ENCODE results near the gene FGF3.

The FGF3 gene

GRCh38 chr11:69801513-69802335 lies 17.5 kb downstream of the FGF3 start:
- Histone ChIP-seq H3K27me3 (no peaks in the 10 kb centered on the region), H3K36me3 (no peaks in the 10 kb centered on the region), H3K9me3 (no peaks in the 10 kb centered on the region), H3K4me1 (no peaks in the 10 kb centered on the region), H3K4me3 (ENCODE audit: low read depth, low read length) (no peak overlapping the region)
- peak; percentile 63 for DNase-seq
- TF ChIP-seq, protein P1, sequence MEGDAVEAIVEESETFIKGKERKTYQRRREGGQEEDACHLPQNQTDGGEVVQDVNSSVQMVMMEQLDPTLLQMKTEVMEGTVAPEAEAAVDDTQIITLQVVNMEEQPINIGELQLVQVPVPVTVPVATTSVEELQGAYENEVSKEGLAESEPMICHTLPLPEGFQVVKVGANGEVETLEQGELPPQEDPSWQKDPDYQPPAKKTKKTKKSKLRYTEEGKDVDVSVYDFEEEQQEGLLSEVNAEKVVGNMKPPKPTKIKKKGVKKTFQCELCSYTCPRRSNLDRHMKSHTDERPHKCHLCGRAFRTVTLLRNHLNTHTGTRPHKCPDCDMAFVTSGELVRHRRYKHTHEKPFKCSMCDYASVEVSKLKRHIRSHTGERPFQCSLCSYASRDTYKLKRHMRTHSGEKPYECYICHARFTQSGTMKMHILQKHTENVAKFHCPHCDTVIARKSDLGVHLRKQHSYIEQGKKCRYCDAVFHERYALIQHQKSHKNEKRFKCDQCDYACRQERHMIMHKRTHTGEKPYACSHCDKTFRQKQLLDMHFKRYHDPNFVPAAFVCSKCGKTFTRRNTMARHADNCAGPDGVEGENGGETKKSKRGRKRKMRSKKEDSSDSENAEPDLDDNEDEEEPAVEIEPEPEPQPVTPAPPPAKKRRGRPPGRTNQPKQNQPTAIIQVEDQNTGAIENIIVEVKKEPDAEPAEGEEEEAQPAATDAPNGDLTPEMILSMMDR (IDR thresholded peaks at IDR 0.05; ENCODE audit: low read depth, low read length), result peak; percentile 81

DNA sequence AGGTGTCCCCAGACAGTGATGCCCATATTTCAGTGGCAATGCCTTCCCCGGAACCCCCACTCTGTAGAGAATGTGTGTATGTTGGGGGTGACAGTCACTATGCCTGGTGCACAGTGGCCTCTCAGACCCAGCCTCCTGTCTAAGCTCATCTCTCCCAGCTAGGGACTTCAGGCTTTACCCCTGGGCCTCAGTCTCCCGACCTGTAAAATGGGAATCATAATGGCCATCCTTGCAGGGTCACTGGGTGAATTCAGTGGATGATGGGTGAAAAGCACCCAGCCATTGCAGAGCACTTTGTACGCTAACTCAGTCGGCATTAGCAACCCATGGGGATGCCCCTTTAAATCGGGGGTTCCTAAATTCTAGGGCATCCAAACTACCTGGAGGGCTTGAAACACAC lies 18.9 kb downstream of the FGF3 start:
- no peaks in the 10 kb centered on the region for H3K4me1 ChIP-seq
- H3K4me3 ChIP-seq (ENCODE audit: low read depth, low read length), result no peak overlapping the region
- TF ChIP-seq, protein P1 (IDR thresholded peaks at IDR 0.05; ENCODE audit: low read depth, low read length), result no peak
- no peaks in the 10 kb centered on the region for H3K36me3 ChIP-seq
- DNase-seq, result no peak
- no peaks in the 10 kb centered on the region for H3K9me3 ChIP-seq
- no peaks in the 10 kb centered on the region for H3K27me3 ChIP-seq

GRCh38 chr11:69799582-69799981 lies 19.6 kb downstream of the FGF3 start:
- no peak overlapping the region for H3K4me3 ChIP-seq (ENCODE audit: low read depth, low read length)
- peak; percentile 66 for DNase-seq
- H3K9me3 ChIP-seq, result no peaks in the 10 kb centered on the region
- no peaks in the 10 kb centered on the region for H3K4me1 ChIP-seq
- TF ChIP-seq, protein P1 (IDR thresholded peaks at IDR 0.05; ENCODE audit: low read depth, low read length), result no peak
- no peaks in the 10 kb centered on the region for H3K36me3 ChIP-seq
- no peaks in the 10 kb centered on the region for H3K27me3 ChIP-seq

- Histone ChIP-seq H3K4me3 (ENCODE audit: low read depth, low read length) (no peak overlapping the region), H3K4me1 (no peaks in the 10 kb centered on the region), H3K36me3 (no peaks in the 10 kb centered on the region), H3K9me3 (no peaks in the 10 kb centered on the region), H3K27me3 (no peaks in the 10 kb centered on the region)
- TF ChIP-seq, protein P1 (IDR thresholded peaks at IDR 0.05; ENCODE audit: low read depth, low read length), result no peak
- DNase-seq, result no peak
Measured at GRCh38 chr11:69799097-69799496, 20.1 kb downstream of the FGF3 start.

DNA sequence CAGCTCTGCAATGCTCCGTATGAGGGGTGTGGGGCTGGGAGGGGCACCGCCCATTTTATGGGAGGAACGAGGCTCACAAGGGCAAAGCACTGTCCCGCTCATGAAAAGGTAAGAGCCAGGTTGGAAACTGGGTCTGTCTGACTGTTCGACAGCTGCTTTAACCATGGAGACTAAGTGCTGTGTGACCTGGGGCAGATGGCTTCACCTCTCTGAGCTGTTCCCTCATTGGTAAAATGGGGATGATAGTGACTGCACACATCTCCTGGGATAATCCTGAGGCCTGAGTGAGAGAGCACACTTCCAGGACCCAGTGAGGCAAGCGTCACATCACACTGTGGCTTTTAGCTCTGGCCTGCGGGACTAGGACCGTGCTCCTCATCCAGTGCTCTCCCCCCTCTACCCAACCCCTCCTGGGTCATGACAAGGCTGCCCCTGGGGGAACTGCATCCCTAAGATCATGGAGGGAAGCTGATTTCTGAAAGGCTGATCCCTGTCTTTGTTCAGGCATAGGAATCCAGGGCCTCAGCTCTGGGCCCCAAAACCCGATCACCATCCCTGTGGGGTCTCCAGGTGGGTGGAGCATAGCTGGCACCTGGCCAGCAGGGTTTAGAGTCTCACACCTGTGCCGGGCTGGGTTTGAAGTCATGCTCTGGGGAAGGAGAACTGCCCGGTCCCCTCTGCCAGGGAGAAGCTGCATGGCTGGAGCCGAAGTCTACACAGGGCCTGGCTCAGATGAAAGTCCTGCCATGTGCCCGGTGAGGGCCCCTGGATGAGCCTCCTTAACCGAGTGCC lies 21.3 kb downstream of the FGF3 start:
- Histone ChIP-seq H3K4me3 (ENCODE audit: low read depth, low read length) (no peak overlapping the region), H3K36me3 (no peaks in the 10 kb centered on the region), H3K4me1 (no peaks in the 10 kb centered on the region), H3K27me3 (no peaks in the 10 kb centered on the region), H3K9me3 (no peaks in the 10 kb centered on the region)
- DNase-seq, result no peak
- TF ChIP-seq, protein P1 (IDR thresholded peaks at IDR 0.05; ENCODE audit: low read depth, low read length), result no peak

- H3K27me3 ChIP-seq, result no peaks in the 10 kb centered on the region
- DNase-seq, result no peak
- TF ChIP-seq, protein P1 (IDR thresholded peaks at IDR 0.05; ENCODE audit: low read depth, low read length), result no peak
- no peaks in the 10 kb centered on the region for H3K4me1 ChIP-seq
- H3K4me3 ChIP-seq (ENCODE audit: low read depth, low read length), result no peak overlapping the region
- no peaks in the 10 kb centered on the region for H3K9me3 ChIP-seq
- H3K36me3 ChIP-seq, result no peaks in the 10 kb centered on the region
Measured at GRCh38 chr11:69797156-69797555, 22.1 kb downstream of the FGF3 start.

Measured in BE2C (cell line).